ENCODE data around the gene TRAPPC6A.
"Not testable (repeated sequence)": the region's sequence is repeated elsewhere in the genome, so short reads cannot be mapped to it uniquely, and the experiment has no call there.

Gene TRAPPC6A

GRCh38 chr19:45130888-45131615 lies 47.0 kb downstream of the TRAPPC6A start:
- no peak for DNase-seq (ENCODE audit: low read depth)

GRCh38 chr19:45130236-45130635 lies 47.8 kb downstream of the TRAPPC6A start:
- no peak for DNase-seq (ENCODE audit: low read depth)

GRCh38 chr19:45128806-45129205 lies 49.2 kb downstream of the TRAPPC6A start:
- no peak for DNase-seq (ENCODE audit: low read depth)

- no peak for DNase-seq (ENCODE audit: low read depth)
Measured at GRCh38 chr19:45128146-45128545, 49.9 kb downstream of the TRAPPC6A start.

- no peak for DNase-seq (ENCODE audit: low read depth)
Measured at GRCh38 chr19:45126654-45127053, 51.4 kb downstream of the TRAPPC6A start.

DNA sequence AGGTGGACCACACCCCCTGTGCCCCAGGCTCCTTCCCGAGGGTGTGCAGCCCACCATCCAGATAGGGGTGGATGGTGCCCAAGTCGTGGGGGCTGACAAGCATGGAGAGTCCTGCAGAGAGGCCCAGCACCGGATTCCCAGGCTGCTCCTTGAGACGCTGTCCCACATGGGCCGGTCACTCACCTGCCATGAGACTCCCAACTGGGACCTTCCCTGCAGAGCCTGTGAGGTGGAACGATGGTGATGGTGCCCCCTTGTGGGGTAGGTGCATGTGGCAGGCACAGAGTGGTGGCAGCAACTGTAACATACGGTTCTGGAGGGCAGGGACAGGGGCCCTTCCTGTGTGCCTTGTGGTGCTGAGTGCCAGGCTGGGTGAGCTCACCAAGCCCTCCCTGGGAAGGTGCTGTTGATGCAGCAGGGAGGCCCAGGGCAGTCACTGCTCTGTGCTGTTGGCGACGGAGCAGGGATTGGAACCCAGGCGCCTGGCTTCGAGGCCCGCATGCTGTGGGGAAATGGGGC lies 52.0 kb downstream of the TRAPPC6A start:
- peak; percentile 56 for DNase-seq (ENCODE audit: low read depth)

DNA sequence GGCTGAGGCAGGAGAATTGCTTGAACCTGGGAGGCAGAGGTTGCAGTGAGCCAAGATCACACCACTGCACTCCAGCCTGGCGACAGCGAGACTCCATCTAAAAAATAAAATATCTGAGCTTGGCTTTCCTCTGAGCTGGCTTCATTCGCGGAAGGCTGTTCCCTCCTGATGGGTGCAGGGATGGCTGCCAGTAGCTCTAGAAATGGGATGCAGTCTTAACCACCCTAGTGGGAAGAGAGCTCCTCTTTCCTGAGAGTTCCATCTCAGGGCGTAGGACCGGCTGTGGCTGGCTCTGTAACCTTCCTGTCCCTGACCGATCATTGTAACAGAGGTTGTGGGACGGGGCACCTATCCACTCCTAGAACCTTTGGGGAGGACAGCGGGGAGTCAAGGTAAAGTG lies 52.7 kb downstream of the TRAPPC6A start:
- no peak for DNase-seq (ENCODE audit: low read depth)

- no peak for DNase-seq (ENCODE audit: low read depth)
Measured at GRCh38 chr19:45124021-45124420, 54.0 kb downstream of the TRAPPC6A start.

DNA sequence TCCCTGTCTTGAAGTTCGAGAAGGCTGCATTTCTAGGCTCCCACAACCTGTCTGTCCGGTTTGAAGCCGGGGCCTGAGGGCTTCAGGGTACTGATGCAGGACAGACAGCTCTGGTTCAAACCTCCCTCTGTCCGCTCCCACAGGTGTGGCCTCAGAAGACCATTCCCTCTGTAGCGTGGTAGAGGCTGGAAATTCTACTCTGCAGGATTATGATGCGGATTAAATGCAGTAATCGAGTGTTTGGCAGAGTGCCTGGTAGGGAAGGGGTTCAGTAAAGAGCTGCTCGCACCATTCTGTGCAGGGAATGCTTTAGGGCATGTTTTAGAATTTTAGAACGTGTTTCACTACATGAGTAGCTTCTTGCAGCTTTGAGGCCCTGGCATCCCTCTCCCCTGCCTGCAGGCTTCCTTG lies 54.6 kb downstream of the TRAPPC6A start:
- DNase-seq (ENCODE audit: low read depth) = no peak

- no peak for DNase-seq (ENCODE audit: low read depth)
Measured at GRCh38 chr19:45122832-45123231, 55.2 kb downstream of the TRAPPC6A start.

- DNase-seq (ENCODE audit: low read depth) = no peak
Measured at GRCh38 chr19:45121827-45122345, 56.2 kb downstream of the TRAPPC6A start.

- no peak for DNase-seq (ENCODE audit: low read depth)
Measured at GRCh38 chr19:45119582-45119981, 58.5 kb downstream of the TRAPPC6A start.

DNA sequence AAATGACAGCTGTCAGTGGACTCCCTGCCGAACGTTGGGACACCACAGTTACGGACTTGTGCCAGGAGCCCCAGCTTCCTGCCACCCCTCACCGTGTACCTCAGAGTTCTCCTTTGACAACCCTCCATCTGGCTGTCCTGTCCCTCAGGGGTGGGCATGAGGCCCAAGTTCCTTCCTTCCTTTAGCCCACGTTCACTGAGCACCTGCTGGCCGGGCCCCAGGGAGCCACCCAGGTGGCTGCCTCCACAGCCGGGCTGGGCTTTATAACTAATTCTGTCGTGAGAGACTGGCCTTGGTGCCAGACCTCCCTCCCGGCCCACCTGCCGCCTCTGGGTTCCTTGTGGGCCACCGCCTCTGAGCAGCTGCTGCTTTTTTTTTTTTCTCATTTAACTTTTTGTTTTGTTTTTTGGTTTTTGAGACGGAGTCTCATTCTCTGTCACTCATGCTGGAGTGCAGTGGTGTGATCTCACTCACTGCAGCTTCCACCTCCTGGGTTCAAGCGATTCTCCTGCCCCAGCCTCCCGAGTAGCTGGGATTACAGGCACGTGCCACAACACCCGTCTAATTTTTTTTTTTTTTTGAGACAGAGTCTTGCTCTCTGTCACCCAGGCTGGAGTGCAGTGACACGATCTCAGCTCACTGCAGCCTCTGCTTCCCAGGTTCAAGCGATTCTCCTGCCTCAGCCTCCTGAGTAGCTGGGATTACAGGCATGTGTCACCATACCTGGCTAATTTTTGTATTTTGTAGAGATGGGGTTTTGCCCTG lies 59.3 kb downstream of the TRAPPC6A start:
- not testable (repeated sequence) for DNase-seq (ENCODE audit: low read depth)

- no peak for DNase-seq (ENCODE audit: low read depth)
Measured at GRCh38 chr19:45118106-45118505, 59.9 kb downstream of the TRAPPC6A start.

GRCh38 chr19:45117671-45118070 lies 60.4 kb downstream of the TRAPPC6A start:
- DNase-seq (ENCODE audit: low read depth) = no peak

GRCh38 chr19:45117167-45117594 lies 60.9 kb downstream of the TRAPPC6A start:
- no peak for DNase-seq (ENCODE audit: low read depth)

GRCh38 chr19:45115809-45116615 lies 62.0 kb downstream of the TRAPPC6A start:
- no peak for DNase-seq (ENCODE audit: low read depth)

GRCh38 chr19:45114116-45114515 lies 63.9 kb downstream of the TRAPPC6A start:
- DNase-seq (ENCODE audit: low read depth) = no peak

GRCh38 chr19:45113628-45114027 lies 64.4 kb downstream of the TRAPPC6A start:
- no peak for DNase-seq (ENCODE audit: low read depth)

Data from activated T-cell treated with anti-CD3 and anti-CD28 coated beads for 1 hour (primary cell).